Kidney (tissue), 14 donors: ENCODE results near the gene CD59. TPM values are rescaled to one million over a fixed set of nuclear protein-coding genes. Genes with fewer than 3 reads are reported as not detected.

ENCODE experiments used
- DNase-seq, 5 donors: peaks; one replicate each; pipeline ENCODE4 v3.0.0-alpha.2; 2013 to 2020
- FAIRE-seq: peaks from 2 replicates; lab custom pipeline; 2012; peaks lifted over from hg19 to GRCh38; lab: Jason Lieb, UNC
- H3K27ac ChIP-seq, 2 donors: one replicate each; pipeline ENCODE4 v1.7.0; 2013; ENCODE audit warnings: low read depth in 2 of 2, low read length in 2 of 2, inconsistent platforms in 1 of 2
- H3K27me3 ChIP-seq: one replicate; pipeline ENCODE4 v1.7.1; 2013; ENCODE audit warnings: low read length, inconsistent platforms; ENCODE audit not compliant: control insufficient read depth, insufficient read depth
- H3K36me3 ChIP-seq, 3 donors: one replicate each; pipeline versions ENCODE4 v1.7.0 to v1.7.1; 2013; ENCODE audit warnings: low read length in 3 of 3, control low read depth in 1 of 3, inconsistent platforms in 1 of 3; ENCODE audit not compliant: insufficient read depth in 3 of 3, control insufficient read depth in 2 of 3
- H3K4me1 ChIP-seq, 3 donors: one replicate each; pipeline versions ENCODE4 v1.7.0 to v1.7.1; 2013; ENCODE audit warnings: low read length in 3 of 3, inconsistent platforms in 1 of 3, low read depth in 1 of 3; ENCODE audit not compliant: control insufficient read depth in 2 of 3, insufficient read depth in 2 of 3
- H3K4me3 ChIP-seq, 3 donors: one replicate each; pipeline versions ENCODE4 v1.7.0 to v1.8.1; 2013; ENCODE audit warnings: low read length in 3 of 3, control low read depth in 1 of 3, inconsistent platforms in 1 of 3
- H3K9ac ChIP-seq, 3 donors: one replicate each; pipeline versions ENCODE4 v1.7.0 to v1.7.1; 2013; ENCODE audit warnings: low read length in 3 of 3, control low read depth in 1 of 3, inconsistent platforms in 1 of 3
- H3K9me3 ChIP-seq, 3 donors: one replicate each; pipeline versions ENCODE4 v1.7.0 to v1.7.1; 2013; ENCODE audit warnings: low read length in 3 of 3, control low read depth in 1 of 3, inconsistent platforms in 1 of 3; ENCODE audit not compliant: control insufficient read depth in 2 of 3, insufficient read depth in 1 of 3
- intact Hi-C: fragments of 100-400 bp; cut with DNase I; formaldehyde crosslinking; loops from one replicate; pipeline ENCODE4 v1.11.1; 2022
- polyA plus RNA-seq: library from polyadenylated mRNA; stranded (reverse); fragments of 350-450 nt; fragmentation: Illumina TruSeq; extraction: RNeasy Lipid Tissue Mini Kit (QIAGEN cat#74804); gene quantifications from one replicate; pipeline ENCODE4 v1.2.3, GENCODE V29; 2014; ENCODE audit warnings: low read depth, low replicate concordance; ENCODE audit not compliant: insufficient read depth
- total RNA-seq: library from RNA; stranded (reverse); fragmentation: NEBNext Ultra II Directional; extraction: Animal tissue kit (Norgen Biotek cat#: 25700); gene quantifications from one replicate; pipeline ENCODE4 v1.2.1, GENCODE V29; 2021
- TF ChIP-seq, protein P1 (sequence below): IDR thresholded peaks from 3 replicates; pipeline ENCODE4 v1.5.1; 2012; ENCODE audit warnings: mild to moderate bottlenecking, moderate library complexity, borderline replicate concordance; ENCODE audit not compliant: insufficient read depth; ENCODE audit errors: extremely low read depth
- donor health status: control.
- donor health status: control.
- donor health status: control.
- donor health status: control.
- donor health status: control.
- donor health status: DM: yes; HTN: yes; CAD: no.
- donor health status: Normal renal cell carcinoma (clear cell type).

CD59 gene
- total and polyA plus RNA-seq, 2 donors from 2014 or later: 559 to 1,010 TPM

DNA sequence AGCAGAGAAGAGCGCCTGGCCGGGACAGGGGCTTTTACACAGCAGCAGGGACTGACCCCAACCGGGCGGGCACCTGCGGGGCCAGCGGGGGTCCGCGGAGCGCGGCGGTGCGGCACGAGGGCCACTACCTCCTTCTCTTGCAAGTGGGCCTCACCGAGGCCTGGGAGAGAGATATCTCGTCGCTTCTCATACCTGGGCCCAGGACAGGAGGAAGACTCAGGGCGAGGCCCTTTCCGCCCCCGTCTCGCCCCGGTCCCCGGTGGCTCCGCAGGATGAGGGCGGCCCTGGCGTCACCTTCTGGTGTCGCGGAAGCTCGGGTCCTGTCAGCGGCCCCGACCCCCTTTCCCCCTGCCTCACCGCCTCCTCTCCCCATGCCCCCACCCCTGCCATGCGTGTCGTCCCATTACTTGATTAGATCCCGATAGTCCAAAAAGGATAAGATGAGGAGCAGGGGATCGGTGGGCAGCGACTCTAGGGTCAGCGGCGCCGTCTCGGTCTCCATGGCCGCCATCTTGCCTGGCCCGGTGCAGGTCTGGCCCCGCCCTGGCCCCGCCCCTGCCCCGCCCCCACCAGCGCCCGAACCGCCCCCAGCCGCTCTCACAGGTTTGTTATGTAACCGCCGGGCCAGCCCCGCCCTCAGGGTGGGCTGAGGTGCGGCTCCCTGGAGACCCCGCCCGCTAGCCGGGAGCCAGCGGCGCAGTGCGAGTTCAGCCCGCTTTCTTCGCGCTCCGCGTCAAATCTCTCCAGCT is 37.9 kb upstream of the CD59 start, which contains the start of gene FBXO3:
Gene FBXO3 (minus strand): TSS at position 534 of the 749 bp plus-strand sequence. CDS start 23 bp downstream, at position 511.
- intact Hi-C loops: no loop called here
- Histone ChIP-seq H3K27me3 (no peaks in the 10 kb centered on the region), H3K9me3 (no peaks in the 10 kb centered on the region), H3K4me3 (peak within 1 kb of the TSS; percentile 78 to 96 (median 88)), H3K27ac (peak within 1 kb of the TSS; percentile 76 to 86), H3K9ac (peak within 1 kb of the TSS; percentile 66 to 97 (median 83)), H3K36me3 (peaks cover 0 to 6% (median 4%) of the 10 kb centered on the region in 3 donors), H3K4me1 (peaks cover 0 to 28% (median 18%) of the 10 kb centered on the region in 3 donors)
- FAIRE-seq: no peak
- DNase-seq: peak; percentile 95 to 97 (median 96)
- TF ChIP-seq, protein P1, sequence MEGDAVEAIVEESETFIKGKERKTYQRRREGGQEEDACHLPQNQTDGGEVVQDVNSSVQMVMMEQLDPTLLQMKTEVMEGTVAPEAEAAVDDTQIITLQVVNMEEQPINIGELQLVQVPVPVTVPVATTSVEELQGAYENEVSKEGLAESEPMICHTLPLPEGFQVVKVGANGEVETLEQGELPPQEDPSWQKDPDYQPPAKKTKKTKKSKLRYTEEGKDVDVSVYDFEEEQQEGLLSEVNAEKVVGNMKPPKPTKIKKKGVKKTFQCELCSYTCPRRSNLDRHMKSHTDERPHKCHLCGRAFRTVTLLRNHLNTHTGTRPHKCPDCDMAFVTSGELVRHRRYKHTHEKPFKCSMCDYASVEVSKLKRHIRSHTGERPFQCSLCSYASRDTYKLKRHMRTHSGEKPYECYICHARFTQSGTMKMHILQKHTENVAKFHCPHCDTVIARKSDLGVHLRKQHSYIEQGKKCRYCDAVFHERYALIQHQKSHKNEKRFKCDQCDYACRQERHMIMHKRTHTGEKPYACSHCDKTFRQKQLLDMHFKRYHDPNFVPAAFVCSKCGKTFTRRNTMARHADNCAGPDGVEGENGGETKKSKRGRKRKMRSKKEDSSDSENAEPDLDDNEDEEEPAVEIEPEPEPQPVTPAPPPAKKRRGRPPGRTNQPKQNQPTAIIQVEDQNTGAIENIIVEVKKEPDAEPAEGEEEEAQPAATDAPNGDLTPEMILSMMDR: no peak

DNA sequence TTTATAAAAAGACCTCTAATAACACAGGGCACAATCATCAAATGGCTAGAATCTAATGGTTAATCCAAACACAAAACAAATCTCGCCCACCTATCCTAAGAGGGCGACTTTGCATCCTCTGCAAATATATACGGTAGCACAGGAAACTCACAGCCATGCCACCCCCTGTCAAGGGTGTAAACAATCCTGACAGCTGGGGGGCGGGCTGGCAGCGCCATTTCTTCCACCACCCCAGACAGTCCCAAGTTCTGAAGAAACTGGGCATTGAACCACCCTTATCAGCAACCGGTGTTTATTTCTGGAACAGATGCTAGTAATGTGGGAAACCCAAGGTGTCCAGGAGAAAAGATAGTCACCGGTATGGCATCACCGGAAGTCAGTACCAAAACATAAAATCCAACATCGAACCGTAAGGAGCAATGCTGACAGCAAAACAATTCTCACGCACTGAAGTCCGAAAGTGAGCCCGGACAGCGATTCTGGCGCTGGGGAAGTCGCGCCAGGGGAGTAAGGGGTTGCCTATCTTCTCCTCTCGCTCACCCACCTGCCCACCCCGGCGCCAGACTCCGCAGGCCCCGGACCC is 37.3 kb upstream of the CD59 start:
- intact Hi-C loops: no loop called here
- Histone ChIP-seq H3K9me3 (no peaks in the 10 kb centered on the region), H3K4me1 (peaks cover 0 to 28% (median 18%) of the 10 kb centered on the region in 3 donors), H3K36me3 (peaks cover 2 to 8% (median 4%) of the 10 kb centered on the region in 3 donors), H3K4me3 (peak overlapping the region; percentile 78 to 96 (median 88)), H3K27me3 (no peaks in the 10 kb centered on the region), H3K27ac (peak overlapping the region; percentile 71 to 76), H3K9ac (peak overlapping the region; percentile 50 to 86 (median 83))
- FAIRE-seq (no peak), DNase-seq (peak in 2 of 5 donors; percentile 10 to 32)
- TF ChIP-seq, protein P1: no peak

DNA sequence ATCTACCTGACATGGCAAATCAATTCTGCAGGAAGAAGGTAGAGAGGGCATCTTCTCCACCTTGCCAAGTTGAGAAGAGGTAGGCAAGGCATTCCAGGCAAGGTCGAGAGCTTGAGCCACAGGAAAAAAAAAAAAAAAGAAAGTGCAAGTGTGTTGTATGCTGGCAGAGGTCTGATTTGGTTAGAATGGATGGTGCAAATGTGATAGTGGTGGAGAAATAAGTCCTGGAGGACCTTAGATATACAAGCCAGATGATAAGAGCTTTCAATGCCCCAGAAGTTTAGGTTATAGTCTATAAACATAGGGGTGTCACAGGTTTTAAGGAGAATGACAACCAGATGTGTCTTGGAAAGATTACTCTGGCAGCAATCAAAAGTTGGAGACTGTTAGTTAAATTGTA is 36.6 kb upstream of the CD59 start:
- intact Hi-C loops: no loop called here
- peak overlapping the region in 2 of 3 donors; percentile 88 to 96 for H3K4me3 ChIP-seq
- no peak for FAIRE-seq

More for the DNA sequence above, 36.6 kb upstream of the CD59 start:
- Histone ChIP-seq H3K27ac (no peak overlapping the region), H3K9ac (no peak overlapping the region), H3K4me1 (peaks cover 0 to 26% (median 18%) of the 10 kb centered on the region in 3 donors), H3K9me3 (no peaks in the 10 kb centered on the region), H3K27me3 (no peaks in the 10 kb centered on the region), H3K36me3 (peaks cover 4 to 10% (median 9%) of the 10 kb centered on the region in 3 donors)
- TF ChIP-seq, protein P1: no peak
- DNase-seq: no peak
